AG04450 (cell line): Measurements from ENCODE around the gene SNRNP70. TPM values are rescaled to one million over a fixed set of nuclear protein-coding genes. Genes with fewer than 3 reads are reported as not detected.
A peak's percentile ranks its signal among the peaks of the same experiment; 100 is the strongest.

Source experiments
- CTCF ChIA-PET: fragments of 300-600, 350-600 bp; formaldehyde crosslinking; extraction: SDS; loops from one replicate; lab custom pipeline; 2022; ENCODE audit warnings: antibody characterized with exemption, inconsistent platforms; lab: Charles Lee
- POLR2A ChIA-PET: fragments of 350-600 bp; formaldehyde crosslinking; extraction: SDS; loops from one replicate; lab custom pipeline; 2021; ENCODE audit warnings: antibody characterized with exemption, inconsistent platforms; lab: Yijun Ruan, JAX
- DNase-seq: peaks from one replicate; pipeline ENCODE4 v3.0.0-alpha.2; 2011; ENCODE audit warnings: low read depth, low spot score
- H3K27ac ChIP-seq: one replicate; pipeline ENCODE4 v1.5.1; 2012; ENCODE audit warnings: low read depth, low read length, control low read depth
- H3K27me3 ChIP-seq: one replicate; pipeline ENCODE4 v1.6.0; 2012; ENCODE audit warnings: low read length; ENCODE audit not compliant: control insufficient read depth, insufficient read depth
- H3K4me3 ChIP-seq: 2 replicates; pipeline ENCODE4 v1.5.1; 2011; ENCODE audit warnings: mild to moderate bottlenecking, low read depth, low read length, control low read depth
- H3K9me3 ChIP-seq: 2 replicates; pipeline ENCODE4 v1.5.1; 2012; ENCODE audit warnings: low read length; ENCODE audit not compliant: control insufficient read depth, insufficient read depth
- polyA plus RNA-seq: library from polyadenylated mRNA; depleted of rRNA; stranded (reverse); fragments of >200 nt; gene quantifications from 2 replicates; pipeline ENCODE4 v1.2.3, GENCODE V29; 2011
- TF ChIP-seq, protein P1 (sequence below): IDR thresholded peaks from 2 replicates; pipeline ENCODE4 v1.5.1; 2011; ENCODE audit warnings: low read depth, low read length, control low read depth, inconsistent platforms

SNRNP70 gene
- polyA plus RNA-seq, 1 experiment: 117 TPM

DNA sequence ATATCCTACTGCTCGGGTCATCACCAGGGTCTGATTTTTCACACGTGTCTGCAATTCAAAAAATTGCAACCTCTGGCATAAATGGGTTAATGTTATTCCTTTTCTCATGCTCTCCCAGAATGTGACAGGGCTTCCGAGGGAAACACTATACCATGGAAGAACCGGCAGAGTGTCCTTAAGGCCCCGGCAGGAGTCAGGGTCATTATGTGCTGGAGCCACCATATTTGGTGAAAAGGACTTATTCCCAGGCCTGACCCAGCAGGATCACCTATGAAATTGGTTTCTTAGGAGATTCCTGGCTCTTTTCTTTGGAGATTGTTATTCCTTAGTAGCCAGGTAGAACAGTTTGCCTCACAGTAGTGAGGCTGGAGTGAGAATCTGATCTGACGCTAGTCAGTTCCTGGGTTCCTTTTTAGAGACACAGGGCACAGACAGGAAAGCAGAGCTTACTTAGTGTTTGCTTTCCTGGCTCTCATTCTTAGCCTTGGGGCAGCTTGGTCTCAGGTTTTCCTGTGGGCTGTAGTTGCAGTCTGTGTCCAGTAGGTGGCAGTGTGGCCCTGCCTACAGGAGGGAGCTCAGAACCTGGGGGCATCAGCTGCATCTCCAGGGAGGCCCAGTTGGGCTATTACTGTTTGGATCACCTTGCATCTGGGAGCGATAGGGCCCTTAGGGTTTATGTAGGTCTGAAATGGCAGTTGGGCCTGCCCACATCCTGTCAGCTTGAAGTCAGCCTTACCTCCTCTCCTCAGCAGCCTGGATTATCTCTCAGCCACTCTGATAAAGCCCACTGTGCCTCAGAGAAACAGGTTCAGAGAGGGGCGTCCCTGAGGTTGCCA lies 12.4 kb downstream of the SNRNP70 start:
- no peak overlapping the region for H3K4me3 ChIP-seq
- no peak overlapping the region for H3K27ac ChIP-seq
- POLR2A ChIA-PET: interaction anchor here (0.6 to 1.7 kb wide), 6 partner anchors 12 to 382 kb away, joined by 3 to 7 read pairs (median 4); partner anchors contain the start of gene LIN7B
- TF ChIP-seq, protein P1, sequence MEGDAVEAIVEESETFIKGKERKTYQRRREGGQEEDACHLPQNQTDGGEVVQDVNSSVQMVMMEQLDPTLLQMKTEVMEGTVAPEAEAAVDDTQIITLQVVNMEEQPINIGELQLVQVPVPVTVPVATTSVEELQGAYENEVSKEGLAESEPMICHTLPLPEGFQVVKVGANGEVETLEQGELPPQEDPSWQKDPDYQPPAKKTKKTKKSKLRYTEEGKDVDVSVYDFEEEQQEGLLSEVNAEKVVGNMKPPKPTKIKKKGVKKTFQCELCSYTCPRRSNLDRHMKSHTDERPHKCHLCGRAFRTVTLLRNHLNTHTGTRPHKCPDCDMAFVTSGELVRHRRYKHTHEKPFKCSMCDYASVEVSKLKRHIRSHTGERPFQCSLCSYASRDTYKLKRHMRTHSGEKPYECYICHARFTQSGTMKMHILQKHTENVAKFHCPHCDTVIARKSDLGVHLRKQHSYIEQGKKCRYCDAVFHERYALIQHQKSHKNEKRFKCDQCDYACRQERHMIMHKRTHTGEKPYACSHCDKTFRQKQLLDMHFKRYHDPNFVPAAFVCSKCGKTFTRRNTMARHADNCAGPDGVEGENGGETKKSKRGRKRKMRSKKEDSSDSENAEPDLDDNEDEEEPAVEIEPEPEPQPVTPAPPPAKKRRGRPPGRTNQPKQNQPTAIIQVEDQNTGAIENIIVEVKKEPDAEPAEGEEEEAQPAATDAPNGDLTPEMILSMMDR: peak; percentile 99
- DNase-seq: peak; percentile 53
- no peaks in the 10 kb centered on the region for H3K27me3 ChIP-seq
- CTCF ChIA-PET: interaction anchor here (0.5 to 2.8 kb wide), 45 partner anchors 9 to 1472 kb away, joined by 3 to 55 read pairs (median 6); partner anchors contain the start of genes GYS1, KCNA7, LIN7B and NTF4
- H3K9me3 ChIP-seq: no peaks in the 10 kb centered on the region

DNA sequence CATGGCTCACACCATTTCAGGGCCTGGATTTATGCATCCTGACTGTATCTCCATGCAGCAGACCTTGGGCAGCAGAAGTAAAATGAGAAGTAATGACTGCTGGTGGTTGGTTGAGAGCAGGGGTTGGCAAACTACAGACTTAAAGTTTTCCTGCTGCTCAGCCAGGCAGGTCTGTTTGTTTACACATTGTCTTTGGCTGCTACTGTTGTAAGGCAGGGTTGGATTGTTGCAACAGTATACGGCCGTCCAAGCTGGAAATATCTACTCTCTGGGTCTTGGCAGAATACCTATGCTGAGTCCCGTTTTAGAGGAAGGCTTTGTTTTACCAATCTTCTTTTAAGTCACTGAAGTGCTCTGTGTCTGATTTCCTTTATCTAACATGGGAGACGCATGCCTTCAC lies 13.5 kb downstream of the SNRNP70 start:
- peak overlapping the region; percentile 11 for H3K27ac ChIP-seq
- no peak overlapping the region for H3K4me3 ChIP-seq
- TF ChIP-seq, protein P1: no peak
- DNase-seq: no peak
- no peaks in the 10 kb centered on the region for H3K9me3 ChIP-seq
- ChIA-PET CTCF (interaction anchor here (0.7 to 2.8 kb wide), 13 partner anchors 12 to 288 kb away, joined by 4 to 55 read pairs (median 10); partner anchors contain the start of genes KCNA7, LIN7B, NTF4 and PPFIA3), POLR2A (interaction anchor here (1.1 to 1.7 kb wide), 3 partner anchors 16 to 100 kb away, joined by 3 to 7 read pairs (median 5); partner anchors contain the start of gene LIN7B)
- H3K27me3 ChIP-seq: no peaks in the 10 kb centered on the region

DNA sequence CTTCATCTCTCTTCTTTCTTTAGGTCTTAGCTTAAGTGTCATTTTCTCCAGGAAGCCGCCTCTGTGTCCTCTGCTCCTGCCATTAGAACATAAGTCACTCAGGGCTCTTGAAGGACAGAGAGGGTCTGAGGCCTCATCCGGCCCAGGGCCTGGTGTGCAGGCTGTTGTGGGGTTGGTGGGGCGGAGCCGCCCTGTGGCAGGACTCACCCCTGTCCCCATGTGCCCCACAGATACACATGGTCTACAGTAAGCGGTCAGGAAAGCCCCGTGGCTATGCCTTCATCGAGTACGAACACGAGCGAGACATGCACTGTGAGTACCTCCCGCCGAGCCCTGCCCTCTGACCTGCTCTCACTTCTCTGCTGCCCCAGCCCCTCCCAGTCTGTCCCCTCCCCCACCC lies 15.9 kb downstream of the SNRNP70 start:
- H3K27ac ChIP-seq: no peak overlapping the region
- DNase-seq: no peak
- ChIA-PET CTCF (interaction anchor here (1.3 to 2.4 kb wide), 2 partner anchors 43 to 98 kb away, joined by 3 to 7 read pairs; no protein-coding TSS in a partner anchor), POLR2A (no interaction called here)
- TF ChIP-seq, protein P1: no peak
- H3K27me3 ChIP-seq: no peaks in the 10 kb centered on the region
- H3K4me3 ChIP-seq: no peak overlapping the region
- no peaks in the 10 kb centered on the region for H3K9me3 ChIP-seq

DNA sequence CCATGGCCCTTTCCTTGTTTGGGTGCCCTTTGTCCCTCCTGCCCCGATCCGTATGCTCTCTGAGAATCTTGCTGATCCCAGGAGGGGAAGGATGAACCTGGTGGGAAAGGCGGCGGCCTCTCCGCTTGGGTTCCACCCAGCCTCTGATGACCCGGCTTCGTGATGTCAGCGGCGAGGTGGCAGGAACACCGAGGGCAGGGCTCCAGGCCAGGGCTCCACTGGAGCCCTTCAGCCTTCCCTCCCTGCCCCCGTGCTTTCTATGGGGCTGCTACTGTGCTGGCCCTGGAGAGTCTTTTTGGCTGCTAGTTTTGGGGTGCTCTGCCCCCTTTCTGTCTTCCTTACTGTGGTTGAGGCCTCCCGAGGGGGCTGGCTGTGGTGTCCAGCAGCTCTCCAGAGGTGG lies 17.1 kb downstream of the SNRNP70 start:
- Histone ChIP-seq H3K27me3 (no peaks in the 10 kb centered on the region), H3K9me3 (no peaks in the 10 kb centered on the region), H3K27ac (no peak overlapping the region), H3K4me3 (no peak overlapping the region)
- ChIA-PET POLR2A (interaction anchor here (1.3 kb wide), 1 partner anchor 12 kb away, joined by 4 read pairs; the partner anchor contains the start of gene LIN7B), CTCF (interaction anchor here (2.4 kb wide), 1 partner anchor 97 kb away, joined by 7 read pairs; no protein-coding TSS in a partner anchor)
- TF ChIP-seq, protein P1: no peak
- no peak for DNase-seq
